Right renal cortex interstitium (tissue), 3 donors: ENCODE measurements around the gene KDM4B. TPM values are rescaled to one million over a fixed set of nuclear protein-coding genes. Genes with fewer than 3 reads are reported as not detected.

Experiments
- DNase-seq, 3 donors: peaks; one replicate each; pipeline ENCODE4 v3.0.0-alpha.2; 2013; ENCODE audit warnings: low read depth in 3 of 3, low spot score in 2 of 3
- polyA plus RNA-seq, 3 donors: library from polyadenylated mRNA; unstranded; fragments of 120-200 nt; gene quantifications; one replicate each; pipeline ENCODE4 v1.2.1, GENCODE V29; 2013; ENCODE audit not compliant: insufficient read length in 3 of 3

Gene KDM4B
- polyA plus RNA-seq, 3 donors = 17.9 to 18.3 (median 18.2) TPM

- DNase-seq = peak; percentile 55 to 68 (median 63)
Measured at GRCh38 chr19:5031231-5032100, 62.6 kb downstream of the KDM4B start.

DNA sequence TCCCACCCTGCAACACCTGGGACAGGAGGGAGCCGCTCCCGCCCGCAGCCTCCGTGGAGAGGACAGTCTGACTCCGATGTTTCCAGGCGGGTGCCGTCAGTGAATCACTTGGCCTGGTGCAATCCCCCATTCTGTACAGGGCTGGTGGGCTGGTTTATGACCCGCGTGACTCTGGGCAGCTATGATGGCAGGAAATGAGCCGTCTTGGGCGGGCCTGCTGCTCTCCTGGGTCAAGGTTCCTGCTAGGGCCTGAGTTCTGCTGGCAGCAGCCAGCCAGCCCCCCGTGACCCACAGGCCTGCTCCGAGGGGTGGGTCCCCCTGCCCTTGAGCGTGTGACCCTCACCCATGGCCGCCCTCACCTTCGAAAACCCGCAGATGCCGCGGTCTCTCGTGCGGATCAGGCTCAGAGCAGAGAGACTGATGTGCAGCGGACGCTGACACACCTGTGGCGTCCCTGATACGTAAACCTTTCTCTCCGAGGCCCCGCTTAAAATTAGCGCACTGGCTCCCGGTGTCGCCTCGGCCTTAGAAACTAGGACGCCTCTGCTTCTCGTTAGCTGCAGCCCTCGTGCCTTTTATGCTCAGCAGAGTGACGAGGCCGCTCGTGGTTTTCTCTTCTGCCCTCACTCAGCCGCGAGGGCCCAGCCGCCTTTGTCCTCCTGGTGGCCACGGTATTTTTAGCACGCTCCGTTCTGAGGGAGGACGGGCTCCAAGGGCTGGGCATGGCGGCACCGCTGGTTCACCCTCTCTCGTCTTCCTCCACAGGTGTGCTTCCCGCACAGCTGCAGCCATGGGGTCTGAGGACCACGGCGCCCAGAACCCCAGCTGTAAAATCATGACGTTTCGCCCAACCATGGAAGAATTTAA is 63.4 kb downstream of the KDM4B start:
- no peak for DNase-seq

DNA sequence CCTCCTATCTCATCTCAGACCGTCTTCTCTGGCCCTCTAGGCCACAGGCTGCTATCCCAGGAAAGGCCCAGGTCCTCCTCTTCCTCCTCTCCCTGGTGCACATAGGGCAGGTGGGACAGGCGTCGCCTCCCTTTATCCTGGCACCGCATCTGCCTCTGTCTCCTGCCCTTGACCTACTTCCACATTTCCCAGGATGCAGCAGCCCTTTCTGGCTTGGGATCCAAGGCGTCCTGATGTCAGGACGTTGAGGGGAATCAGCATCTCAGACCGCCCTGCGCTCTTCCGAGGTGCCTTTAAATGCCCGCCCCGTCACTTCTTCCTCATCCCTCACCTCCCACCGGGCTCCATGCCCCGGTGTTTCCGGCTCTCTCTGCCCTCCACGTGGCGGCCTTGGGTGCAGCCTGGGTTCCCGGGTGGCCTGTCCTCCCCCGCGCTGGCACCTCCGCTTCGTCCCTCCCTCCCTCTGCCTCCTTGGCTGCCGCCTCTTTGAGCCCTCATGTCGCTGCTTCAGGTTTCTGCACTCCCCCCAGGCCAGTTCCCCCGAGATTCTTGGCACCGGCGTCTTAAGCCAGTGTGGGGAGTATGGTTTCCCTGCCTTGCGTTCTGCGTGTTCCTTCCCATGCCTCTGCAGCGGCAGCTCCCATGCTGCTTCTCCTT is 66.3 kb downstream of the KDM4B start:
- no peak for DNase-seq

GRCh38 chr19:5035793-5036697 is 67.1 kb downstream of the KDM4B start:
- no peak for DNase-seq

DNA sequence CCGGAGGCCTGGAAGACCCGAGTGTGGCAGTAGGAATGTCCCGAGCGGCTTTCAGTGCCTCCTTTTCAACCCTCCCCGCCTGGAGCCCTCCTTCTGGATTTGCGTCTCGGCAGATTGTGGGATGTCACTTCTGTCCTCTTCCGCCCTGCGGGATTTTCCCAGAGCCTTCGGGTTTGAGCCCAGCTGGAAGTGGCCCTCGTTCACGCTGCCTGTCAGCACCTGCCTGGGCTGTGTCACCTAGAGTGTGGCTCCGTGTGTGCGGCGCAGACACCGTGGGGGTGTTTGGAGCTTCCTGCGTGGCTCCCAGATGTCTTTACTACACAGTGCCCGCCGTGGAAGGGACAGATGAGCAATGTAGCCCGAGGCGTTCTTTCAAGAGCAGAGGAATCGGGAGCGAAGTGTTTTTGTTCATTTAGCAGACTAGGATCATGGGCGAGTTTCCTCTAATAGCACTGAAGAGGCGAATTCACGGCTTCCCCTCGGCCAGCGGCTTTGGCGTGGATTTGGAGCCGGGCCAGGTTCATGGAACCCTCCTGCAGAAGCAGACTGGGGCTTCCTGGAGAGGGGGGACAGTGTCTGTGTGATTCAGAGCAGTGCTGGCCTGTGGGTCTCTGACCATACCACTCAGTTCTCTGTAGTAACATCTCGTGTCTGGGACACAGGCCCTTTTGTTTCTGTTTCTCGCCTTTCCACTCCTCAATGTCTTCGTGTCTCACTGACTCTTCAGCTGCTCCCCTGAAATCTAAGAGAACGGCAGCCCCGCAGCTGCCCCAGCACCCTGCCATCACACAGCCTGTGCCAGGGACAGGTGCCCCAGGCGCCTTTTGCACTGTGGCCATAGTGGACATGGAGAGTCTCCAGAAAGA is 68.0 kb downstream of the KDM4B start:
- no peak for DNase-seq

DNA sequence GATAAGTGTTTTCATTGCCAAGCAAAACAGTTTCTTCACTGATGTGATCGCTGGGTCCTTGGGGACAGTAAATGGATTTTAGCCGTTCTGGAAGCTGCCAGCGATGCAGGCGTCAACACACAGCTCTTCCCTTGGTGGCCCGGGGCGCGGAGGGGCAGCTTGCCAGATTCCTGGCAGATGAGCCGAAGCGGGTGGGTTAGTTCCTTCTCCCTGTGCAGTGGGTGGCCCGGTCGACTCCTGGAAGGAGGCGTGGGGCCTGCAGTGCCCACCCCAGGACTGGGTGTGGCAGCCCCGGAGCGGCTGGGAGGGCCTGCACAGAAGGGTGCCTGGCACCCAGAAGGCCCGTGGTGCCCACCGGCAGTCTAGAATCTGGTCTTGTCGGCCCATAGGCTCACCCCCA is 69.0 kb downstream of the KDM4B start:
- no peak for DNase-seq

- no peak for DNase-seq
Measured at GRCh38 chr19:5038631-5039271, 69.8 kb downstream of the KDM4B start.

DNA sequence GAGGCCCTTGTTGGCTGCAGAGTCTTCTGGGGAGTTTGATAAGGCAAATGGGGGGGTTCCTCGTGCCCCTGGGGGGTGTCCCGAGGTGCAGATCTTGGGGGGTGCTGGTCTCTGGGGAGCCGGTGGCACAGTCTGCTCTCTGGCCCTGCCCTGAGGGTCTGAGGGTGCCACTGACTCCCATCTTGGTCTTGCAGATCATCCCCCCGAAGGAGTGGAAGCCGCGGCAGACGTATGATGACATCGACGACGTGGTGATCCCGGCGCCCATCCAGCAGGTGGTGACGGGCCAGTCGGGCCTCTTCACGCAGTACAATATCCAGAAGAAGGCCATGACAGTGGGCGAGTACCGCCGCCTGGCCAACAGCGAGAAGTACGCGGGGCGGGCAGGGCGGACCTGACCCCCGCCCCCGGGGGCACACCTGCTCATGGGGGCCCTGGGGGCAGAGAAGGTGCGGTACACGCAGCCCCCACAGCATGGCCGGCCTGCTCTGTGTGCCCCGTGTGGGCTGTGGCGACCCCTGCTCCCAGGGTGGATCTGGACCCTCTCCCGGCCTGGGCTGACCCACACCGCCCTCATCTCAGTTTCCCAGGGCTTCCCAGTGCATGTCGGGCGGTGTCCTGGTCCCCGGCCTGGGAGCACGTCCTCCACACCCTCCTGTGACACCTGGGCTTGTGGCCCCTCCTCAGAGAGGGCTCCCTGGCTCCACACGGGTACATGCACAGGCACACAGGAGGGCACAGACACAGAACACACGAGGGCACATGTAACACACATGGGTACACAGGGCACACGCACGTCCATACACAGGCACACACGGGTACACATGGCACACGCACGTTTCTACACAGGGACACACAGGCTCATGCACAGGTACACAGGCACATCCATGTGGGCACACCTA is 71.0 kb downstream of the KDM4B start:
- DNase-seq = no peak

GRCh38 chr19:5040544-5041167 is 71.7 kb downstream of the KDM4B start:
- DNase-seq = no peak

DNA sequence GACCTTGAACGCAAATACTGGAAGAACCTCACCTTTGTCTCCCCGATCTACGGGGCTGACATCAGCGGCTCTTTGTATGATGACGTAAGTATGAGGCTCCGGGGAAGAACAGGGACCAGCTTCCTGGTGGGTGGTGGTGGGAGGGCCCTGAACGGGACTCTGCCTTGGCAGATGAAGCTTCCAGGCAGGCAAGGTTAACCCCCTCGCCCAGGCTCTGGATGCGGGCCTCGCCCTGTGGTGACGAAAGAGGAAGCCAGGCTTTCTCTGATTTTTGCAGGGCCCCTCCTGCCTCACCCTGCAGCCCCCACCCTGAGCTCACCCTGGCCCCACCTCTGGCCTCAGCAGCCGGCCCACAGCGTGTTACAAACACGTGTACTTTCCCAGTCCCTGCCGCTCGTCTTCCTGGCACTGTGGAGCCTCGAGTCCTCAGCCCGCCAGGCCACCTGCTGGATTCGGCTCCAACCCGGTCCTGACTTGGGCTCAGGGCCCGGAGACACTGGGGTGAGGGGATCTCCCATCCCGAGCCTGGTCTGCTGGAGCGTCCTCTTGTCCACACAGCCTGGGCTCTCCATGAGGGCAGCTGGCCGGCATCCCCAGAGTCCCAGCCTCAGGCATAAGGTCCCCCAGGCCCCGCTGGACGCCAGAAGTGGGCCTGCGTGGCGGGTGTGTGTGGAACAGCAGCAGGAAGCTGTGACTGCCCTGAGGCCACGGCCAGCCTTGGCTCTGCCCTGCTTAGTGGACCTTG is 72.4 kb downstream of the KDM4B start:
- no peak for DNase-seq

DNA sequence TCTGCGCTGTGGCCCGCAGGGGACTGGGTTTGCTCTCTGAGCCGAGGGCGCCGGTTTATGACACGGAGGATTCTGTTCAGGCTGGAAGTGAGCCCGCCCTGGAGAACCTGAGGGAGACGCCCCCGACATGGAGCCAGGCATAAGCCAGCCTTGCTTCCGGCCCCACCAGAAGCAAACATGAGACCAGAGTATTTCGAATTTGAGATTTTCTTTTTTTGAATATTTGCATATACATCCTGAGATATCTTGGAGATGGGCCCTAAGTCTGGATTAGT is 72.9 kb downstream of the KDM4B start:
- DNase-seq = no peak

DNA sequence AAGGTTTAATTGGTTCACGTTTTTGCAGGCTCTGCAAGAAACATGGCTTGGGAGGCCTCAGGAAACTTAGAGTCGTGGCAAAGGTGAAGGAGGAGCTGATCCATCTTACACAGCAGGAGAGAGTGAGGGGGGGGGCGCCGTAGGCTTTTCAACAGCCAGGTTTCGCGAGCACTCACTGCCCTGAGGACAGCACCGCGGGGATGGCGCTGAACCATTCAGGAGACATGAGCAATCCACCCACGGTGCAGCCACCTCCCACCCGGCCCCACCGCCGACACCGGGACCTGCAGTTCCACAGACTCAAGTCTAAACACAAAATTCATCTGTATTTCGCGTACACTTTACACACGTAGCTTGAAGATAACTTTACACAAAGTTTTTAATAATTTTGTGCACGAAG is 73.6 kb downstream of the KDM4B start:
- no peak for DNase-seq

DNA sequence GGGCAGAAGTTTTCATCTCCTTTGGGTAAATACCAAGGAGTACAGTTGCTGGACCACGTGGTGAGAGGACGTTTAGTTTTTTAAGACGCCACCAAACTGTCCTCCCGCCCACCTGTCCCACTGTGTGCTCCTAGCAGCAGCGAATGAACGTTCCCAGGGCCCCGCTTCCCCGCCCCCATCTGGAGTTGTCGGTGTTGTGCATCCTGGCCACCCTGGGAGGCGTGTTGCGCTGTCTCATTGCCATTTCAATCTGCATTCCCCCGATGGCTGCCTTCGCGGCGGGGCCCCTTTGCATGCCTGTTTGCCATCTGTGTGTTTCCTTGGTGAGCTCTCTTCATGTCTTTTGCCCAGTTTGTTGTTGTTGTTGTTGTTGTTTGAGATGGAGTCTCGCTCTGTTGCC is 76.1 kb downstream of the KDM4B start:
- no peak for DNase-seq

GRCh38 chr19:5045956-5046338 is 77.0 kb downstream of the KDM4B start:
- no peak for DNase-seq

- DNase-seq = no peak
Measured at GRCh38 chr19:5046339-5047039, 77.6 kb downstream of the KDM4B start.

GRCh38 chr19:5047251-5047935 is 78.5 kb downstream of the KDM4B start:
- DNase-seq = no peak
